Motor neuron (in vitro differentiated cells): ENCODE results near the gene SLC17A3. TPM values are rescaled to one million over a fixed set of nuclear protein-coding genes. Genes with fewer than 3 reads are reported as not detected.
A peak's percentile ranks its signal among the peaks of the same experiment; 100 is the strongest.

Source experiments
- ATAC-seq, 8 experiments: fragments of 200-7000 bp; cut with Tn5 transposase; replicated peaks in 6 of 8; 2 replicates each; pipeline ENCODE4 v1.8.0; 2021; ENCODE audit warnings: mild to moderate bottlenecking in 8 of 8, moderate library complexity in 8 of 8
- H3K27ac ChIP-seq, 2 donors: fragments of 250-450 bp; sonication (Bioruptor Pico); 2 replicates each; pipeline ENCODE4 v1.9.0; 2021; ENCODE audit warnings: antibody characterized with exemption in 2 of 2, mild to moderate bottlenecking in 2 of 2, moderate library complexity in 1 of 2
- H3K4me1 ChIP-seq, 2 donors: fragments of 250-450 bp; sonication (Bioruptor Pico); replicated peaks in 1 of 2; 2 replicates each; pipeline ENCODE4 v1.6.1; 2021; ENCODE audit warnings: antibody characterized with exemption in 2 of 2, mild to moderate bottlenecking in 2 of 2, moderate library complexity in 1 of 2
- H3K4me3 ChIP-seq, 5 donors: fragments of 250-450 bp; sonication (Bioruptor Pico); 2 replicates each; pipeline ENCODE4 v1.9.0; 2021; ENCODE audit warnings: antibody characterized with exemption in 5 of 5, mild to moderate bottlenecking in 5 of 5, moderate library complexity in 4 of 5
- WGBS, 10 experiments: fragments of 450-650 bp; shearing (Covaris generic); methylation state at CpG; one replicate each; pipeline ENCODE4 v1.0.0; 2022; 5-methylcytosine and 5-hydroxymethylcytosine counted together
- in situ Hi-C, 9 experiments: fragments of 400-800 bp; cut with MboI; loops; one replicate each; pipeline ENCODE4 v1.15.0; 2021; ENCODE audit warnings: low sequenced_read_pairs in 9 of 9, low pct_unique_long_range_greater_than_20kb in 2 of 9; ENCODE audit not compliant: unreplicated experiment in 9 of 9
- total RNA-seq, 8 experiments: library from RNA; unstranded; fragments of 300-600 nt; gene quantifications; 2 replicates each; pipeline versions ENCODE4 v1.2.3 to v1.2.4, GENCODE V29; 2022

SLC17A3 gene
- total RNA-seq, 8 experiments from 2014 or later = 0.40 to 1.00 TPM; not detected in 6

DNA sequence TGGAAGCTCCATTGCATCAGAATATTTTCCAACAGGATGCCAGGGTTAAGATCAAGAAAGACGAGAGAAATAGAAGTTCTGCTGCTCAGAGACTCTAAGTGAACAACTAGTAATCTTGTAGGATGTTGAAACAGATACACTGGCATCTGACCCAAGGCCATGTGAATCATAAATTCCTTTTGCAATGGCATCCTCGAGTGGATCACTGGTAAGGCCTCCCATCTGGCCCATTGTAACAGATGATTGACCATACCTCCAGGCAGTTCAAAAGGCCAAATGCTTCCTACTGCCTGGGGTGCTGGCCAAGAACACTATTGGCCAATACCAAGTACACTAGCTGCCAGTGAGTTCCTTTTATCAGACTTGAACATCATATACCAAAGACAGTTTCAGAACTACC is 9.9 kb upstream of the SLC17A3 start:
- Histone ChIP-seq H3K27ac (no peak overlapping the region), H3K4me3 (no peak overlapping the region), H3K4me1 (no peaks in the 10 kb centered on the region)
- in situ Hi-C loops = no loop called here
- WGBS, 10 experiments = 0 to 100% (median 64%) methylated on average over 1 to 2 of the region's 2 CpGs; no CpG with 5 or more reads in 2 of the 10 experiments
- ATAC-seq = no peak

DNA sequence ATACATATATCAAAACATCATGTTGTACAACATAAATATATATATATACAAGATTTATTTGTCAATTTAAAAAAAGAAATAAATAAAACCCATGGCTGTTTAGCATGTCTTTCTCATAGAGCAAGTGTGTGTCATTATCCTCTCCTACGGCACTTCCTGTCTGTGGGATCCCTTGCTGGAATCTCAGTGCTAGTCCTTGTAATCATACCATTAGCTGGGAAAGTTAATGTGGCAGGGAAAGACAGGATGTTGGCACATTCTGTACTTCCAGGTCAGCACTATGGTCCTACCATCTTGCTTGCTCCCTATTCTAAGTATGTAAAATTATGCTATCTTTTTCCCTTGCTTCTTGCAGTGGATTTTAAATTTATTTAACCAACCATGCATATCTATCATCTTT is 9.5 kb upstream of the SLC17A3 start:
- WGBS, 10 experiments = 50 to 100% (median 80%) methylated on average over 1 of the region's 1 CpG; no CpG with 5 or more reads in 5 of the 10 experiments
- in situ Hi-C loops = no loop called here
- ATAC-seq = no peak
- no peaks in the 10 kb centered on the region for H3K4me1 ChIP-seq
- H3K27ac ChIP-seq = no peak overlapping the region
- H3K4me3 ChIP-seq = no peak overlapping the region

DNA sequence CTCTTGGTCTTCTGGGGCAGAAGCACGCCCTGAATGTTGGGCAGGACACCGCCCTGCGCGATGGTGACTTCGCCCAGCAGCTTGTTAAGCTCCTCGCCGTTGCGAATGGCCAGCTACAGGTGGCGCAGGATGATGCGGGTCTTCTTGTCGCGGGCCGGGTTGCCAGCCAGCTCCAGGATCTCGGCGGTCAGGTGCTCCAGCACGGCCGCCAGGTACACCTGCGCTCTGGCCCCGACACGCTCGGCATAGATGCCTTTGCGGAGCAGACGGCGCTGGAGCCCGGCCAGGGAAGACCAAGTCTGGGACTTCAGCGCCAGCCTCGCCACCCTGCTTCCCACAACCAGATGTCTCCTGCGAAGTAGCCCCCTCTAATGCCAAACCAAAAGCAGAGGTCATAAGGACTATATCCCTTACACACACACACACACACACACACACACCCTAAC is 8.0 kb upstream of the SLC17A3 start:
- peak in 2 of 8 experiments; percentile 52 to 82 for ATAC-seq
- whole genome bisulfite sequencing, 10 experiments = 0 to 98% (median 50%) methylated on average over 1 to 19 of the region's 28 CpGs; no CpG with 5 or more reads in 5 of the 10 experiments
- in situ Hi-C loops = no loop called here
- no peak overlapping the region for H3K4me3 ChIP-seq
- H3K4me1 ChIP-seq = no peaks in the 10 kb centered on the region
- H3K27ac ChIP-seq = no peak overlapping the region

DNA sequence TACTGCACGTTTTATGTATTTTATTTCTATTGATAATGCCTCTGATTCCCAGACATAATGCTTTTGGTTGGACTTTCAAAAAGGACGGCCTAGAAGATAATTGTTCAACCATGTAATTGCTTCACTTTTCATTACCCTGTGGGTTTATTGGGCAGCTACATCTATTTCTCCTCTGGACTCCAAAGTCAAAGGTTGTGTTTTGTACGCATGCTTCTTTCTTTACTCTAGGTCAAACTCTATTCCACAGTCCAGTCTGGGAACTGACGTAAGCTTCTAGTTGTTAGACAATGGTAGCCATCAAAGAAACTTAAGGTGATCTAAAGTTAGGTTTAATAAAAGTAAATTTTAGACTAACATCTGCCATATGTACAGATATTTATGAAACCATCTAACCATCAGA is 6.6 kb upstream of the SLC17A3 start:
- no peak for ATAC-seq
- 47 to 100% (median 81%) methylated on average over 1 to 4 of the region's 4 CpGs for WGBS, 10 experiments
- in situ Hi-C loops = no loop called here
- H3K27ac ChIP-seq = no peak overlapping the region
- no peaks in the 10 kb centered on the region for H3K4me1 ChIP-seq
- H3K4me3 ChIP-seq = no peak overlapping the region

DNA sequence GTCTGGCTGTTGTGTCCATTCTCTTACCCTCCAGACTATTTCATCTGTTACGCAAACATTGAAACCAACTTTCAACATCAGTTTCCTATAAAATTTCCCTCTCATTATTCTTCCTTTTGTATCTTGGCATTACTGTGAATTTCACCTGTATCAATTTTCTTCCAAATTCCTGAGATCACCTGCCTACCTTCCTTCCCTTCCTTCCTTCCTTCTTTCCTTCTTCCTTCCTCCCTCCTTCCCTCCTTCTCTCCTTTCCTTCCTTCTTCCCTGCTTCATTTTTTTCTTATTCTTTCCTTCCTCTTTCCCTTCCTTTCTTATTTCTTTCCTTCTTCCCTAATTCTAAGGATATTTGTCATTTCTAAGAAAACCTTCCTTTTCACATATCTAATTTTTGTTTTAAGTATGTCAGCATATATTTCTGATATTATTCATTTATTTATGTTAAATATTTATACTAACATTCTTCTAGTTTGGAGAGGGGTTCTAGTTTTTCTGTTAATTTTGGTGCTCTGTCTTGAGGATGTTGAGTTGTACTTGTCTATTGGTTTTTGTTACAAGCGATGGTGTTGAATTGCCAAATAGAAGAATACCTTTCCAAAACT is 4.8 kb upstream of the SLC17A3 start:
- no peak overlapping the region for H3K27ac ChIP-seq
- no peak for ATAC-seq
- WGBS, 10 experiments = 50 to 100% (median 93%) methylated on average over 1 to 2 of the region's 2 CpGs; no CpG with 5 or more reads in 1 of the 10 experiments
- H3K4me3 ChIP-seq = no peak overlapping the region
- in situ Hi-C loops = no loop called here
- H3K4me1 ChIP-seq = no peaks in the 10 kb centered on the region

DNA sequence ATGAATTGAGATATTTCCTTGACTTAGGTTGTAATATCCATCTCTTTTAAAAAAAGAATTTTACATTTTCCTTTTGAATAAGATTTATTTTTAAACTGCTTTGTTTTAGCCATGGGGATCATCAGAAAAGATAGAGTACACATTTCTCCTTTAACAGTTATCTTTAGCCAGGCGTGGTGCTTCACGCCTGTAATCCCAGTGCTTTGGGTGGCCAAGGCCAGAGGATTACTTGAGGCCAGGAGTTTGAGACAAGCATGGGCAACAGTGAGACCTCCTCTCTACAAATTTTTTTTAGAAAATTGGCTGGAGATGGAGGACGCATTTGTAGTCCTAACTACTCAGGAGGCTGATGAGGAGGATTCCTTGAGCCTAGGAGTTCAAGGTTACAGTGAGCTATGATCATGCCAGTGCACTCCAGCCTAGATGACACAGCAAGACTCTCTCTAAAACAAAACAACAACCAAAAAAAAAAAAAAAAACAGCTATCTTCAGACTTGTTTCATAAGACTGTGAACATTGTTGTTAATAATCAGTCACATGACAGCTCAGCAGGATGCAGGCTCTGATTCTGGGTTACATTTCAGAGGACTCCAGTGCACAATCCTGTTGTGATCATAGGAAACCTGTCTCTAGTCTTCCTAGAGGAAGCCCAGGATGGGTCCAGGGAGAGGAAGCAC is 2.0 kb upstream of the SLC17A3 start:
- ATAC-seq = no peak
- 19 to 95% (median 56%) methylated on average over 2 to 3 of the region's 3 CpGs; no CpG with 5 or more reads in 2 of the 10 experiments for WGBS, 10 experiments
- no peak overlapping the region for H3K4me3 ChIP-seq
- H3K4me1 ChIP-seq = no peaks in the 10 kb centered on the region
- in situ Hi-C loops = no loop called here
- H3K27ac ChIP-seq = no peak overlapping the region

DNA sequence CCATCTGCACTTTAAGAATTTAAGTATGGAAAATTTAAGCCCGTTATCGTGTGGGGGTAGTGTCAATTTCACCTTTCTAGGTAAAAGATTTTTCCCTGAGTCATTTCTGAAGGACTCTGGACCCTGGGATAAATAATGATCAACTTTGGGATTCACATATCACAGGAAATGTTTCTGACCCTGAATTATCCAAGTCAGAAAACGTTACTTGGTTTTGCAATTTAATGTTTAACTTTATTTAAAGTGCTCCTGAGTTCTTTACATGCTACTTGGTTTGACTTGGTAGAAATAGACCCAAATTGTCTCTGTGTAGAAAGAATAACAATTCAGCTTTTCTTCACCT is 1.5 kb upstream of the SLC17A3 start:
- Histone ChIP-seq H3K27ac (no peak overlapping the region), H3K4me1 (no peaks in the 10 kb centered on the region), H3K4me3 (no peak overlapping the region)
- WGBS, 10 experiments = 0 to 100% (median 51%) methylated on average over 1 to 3 of the region's 3 CpGs; no CpG with 5 or more reads in 1 of the 10 experiments
- in situ Hi-C loops = no loop called here
- no peak for ATAC-seq

DNA sequence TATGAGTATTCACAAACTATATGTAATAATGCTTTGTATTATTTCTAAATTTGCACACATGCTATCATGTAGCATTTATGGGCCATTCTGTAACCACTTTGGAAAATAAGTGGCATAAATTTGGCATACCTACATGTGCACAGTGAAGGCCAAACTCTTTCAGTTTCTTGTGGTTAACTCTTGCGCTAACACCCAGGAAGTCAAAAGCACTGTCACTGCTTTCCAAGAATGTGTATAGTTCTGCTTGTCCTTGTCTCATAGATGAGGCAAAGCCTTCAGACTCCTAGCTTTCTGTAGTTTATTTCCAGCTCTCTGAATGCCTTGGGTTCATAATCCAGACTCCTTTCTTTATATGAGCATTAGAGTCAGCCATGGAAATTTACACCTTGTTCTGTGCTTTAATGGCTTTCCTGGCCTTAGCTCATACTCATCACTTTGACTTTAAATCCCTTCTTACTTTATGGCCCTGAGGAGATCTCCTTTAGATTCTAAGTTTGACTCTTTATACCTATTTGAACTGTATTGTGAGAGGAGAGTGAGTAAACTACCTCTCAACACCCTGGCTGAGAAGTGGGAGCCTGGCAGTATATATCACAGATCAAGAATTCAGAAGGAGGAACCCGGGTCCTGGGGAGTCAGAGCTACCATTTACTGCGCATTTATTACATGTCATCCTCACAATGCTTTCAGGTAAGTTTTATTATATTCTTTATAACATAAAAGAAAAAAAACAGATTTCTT is 949 bp upstream of the SLC17A3 start:
- no peak for ATAC-seq
- H3K4me1 ChIP-seq = no peaks in the 10 kb centered on the region
- H3K4me3 ChIP-seq = no peak overlapping the region
- no peak overlapping the region for H3K27ac ChIP-seq
- in situ Hi-C loops = no loop called here
- WGBS, 10 experiments = 33 to 95% (median 83%) methylated on average over 1 to 3 of the region's 3 CpGs; no CpG with 5 or more reads in 1 of the 10 experiments

DNA sequence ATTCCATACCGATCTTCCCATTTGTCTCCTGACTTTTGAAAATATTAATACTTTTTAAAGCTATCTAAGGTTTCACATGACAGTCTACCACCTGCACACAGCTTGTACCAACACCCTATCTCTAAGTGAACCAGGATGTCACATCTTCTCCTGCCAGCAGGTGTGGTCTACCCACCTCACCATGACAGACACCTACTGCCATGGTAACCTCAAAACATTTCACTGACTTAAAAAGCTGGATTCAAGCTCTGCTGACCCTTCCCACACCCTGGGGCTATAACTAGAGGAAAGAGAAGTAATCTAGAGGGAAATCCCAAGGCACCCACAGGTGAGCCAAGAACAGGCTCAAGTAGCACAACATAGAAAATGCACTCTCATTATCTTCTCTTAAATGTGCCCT is 1.2 kb downstream of the SLC17A3 start:
- no peak for ATAC-seq
- Histone ChIP-seq H3K4me1 (no peaks in the 10 kb centered on the region), H3K27ac (no peak overlapping the region), H3K4me3 (no peak overlapping the region)
- WGBS, 10 experiments = 60 to 100% (median 90%) methylated on average over 1 of the region's 1 CpG; no CpG with 5 or more reads in 4 of the 10 experiments
- in situ Hi-C loops = no loop called here

DNA sequence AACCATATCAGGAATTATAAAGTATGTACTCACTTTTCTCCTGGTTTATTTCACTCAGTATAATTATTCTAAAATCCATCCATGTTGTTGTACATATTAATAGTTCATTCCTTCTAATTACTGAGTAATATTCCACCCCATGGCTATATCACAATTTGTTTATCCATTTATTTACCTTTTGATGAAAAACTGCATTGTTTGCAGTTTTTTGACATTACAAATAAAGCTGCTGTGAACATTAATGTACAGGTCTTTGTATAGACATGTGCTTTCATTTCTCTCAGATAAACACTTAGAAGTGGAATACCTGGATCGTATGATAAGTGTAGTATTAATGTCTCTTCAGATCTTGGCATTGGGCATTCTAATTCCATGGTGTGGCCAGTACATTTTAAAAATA is 4.2 kb downstream of the SLC17A3 start:
- Histone ChIP-seq H3K4me3 (no peak overlapping the region), H3K4me1 (no peaks in the 10 kb centered on the region), H3K27ac (no peak overlapping the region)
- in situ Hi-C loops = no loop called here
- WGBS, 10 experiments = 0 to 91% (median 62%) methylated on average over 1 of the region's 1 CpG
- no peak for ATAC-seq

DNA sequence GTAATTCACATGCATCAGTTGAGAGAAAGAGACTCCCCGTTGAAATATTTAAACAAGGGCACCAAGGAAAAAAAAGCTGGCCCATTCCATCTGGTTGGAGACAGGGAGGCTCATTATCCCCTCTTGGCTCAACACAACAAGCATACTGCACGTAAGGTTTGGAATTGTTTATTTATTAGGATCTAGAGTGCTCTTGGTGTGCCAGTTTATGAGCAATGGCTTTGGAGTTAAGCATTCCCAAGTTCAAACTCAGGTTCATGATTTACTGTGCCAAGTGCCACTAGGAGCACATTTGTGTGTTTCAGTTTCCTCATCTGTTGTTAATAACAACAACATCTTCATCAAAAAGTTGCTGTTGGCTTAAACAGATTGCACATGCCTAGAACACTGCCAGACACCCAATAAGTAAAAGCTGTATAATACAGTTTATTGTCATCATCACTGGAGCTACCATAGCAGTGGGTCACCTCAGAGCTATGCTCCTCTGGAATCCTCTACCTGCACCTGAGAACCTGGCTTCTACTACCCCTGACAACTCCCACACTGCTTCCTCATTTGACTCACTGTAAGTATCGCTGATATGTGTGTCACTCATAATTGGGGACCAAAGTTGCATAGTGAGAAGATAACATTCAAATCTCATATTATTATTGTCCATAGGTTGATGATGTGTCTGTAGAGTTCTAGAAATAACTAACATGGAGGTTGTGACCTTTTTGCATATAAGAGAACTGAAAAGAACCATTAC is 5.4 kb downstream of the SLC17A3 start:
- in situ Hi-C loops = no loop called here
- 0 to 100% (median 62%) methylated on average over 1 to 3 of the region's 3 CpGs; no CpG with 5 or more reads in 2 of the 10 experiments for WGBS, 10 experiments
- no peak for ATAC-seq
- Histone ChIP-seq H3K4me1 (no peaks in the 10 kb centered on the region), H3K27ac (no peak overlapping the region), H3K4me3 (no peak overlapping the region)

DNA sequence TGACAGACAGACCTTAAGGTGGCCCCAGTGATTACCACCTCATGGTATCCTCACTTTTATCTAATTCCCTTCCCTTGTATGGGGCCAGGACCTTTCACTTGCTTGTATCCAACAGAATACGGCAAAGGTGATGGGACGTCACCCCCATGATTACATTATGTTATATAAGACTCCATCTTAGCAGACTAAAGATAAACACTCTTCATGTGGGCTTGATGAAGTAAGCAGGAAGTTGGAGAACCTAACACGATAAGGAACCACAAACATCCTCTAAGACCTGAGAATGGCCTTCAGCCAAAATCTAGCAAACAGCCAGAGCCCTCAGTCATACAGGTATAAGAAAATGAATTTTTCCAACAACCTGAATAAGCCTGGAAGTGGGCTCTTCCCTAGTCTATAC is 8.0 kb downstream of the SLC17A3 start:
- Histone ChIP-seq H3K27ac (no peak overlapping the region), H3K4me3 (no peak overlapping the region), H3K4me1 (no peaks in the 10 kb centered on the region)
- in situ Hi-C loops = no loop called here
- ATAC-seq = no peak
- WGBS, 10 experiments = 20 to 100% (median 84%) methylated on average over 1 to 3 of the region's 3 CpGs; no CpG with 5 or more reads in 2 of the 10 experiments

DNA sequence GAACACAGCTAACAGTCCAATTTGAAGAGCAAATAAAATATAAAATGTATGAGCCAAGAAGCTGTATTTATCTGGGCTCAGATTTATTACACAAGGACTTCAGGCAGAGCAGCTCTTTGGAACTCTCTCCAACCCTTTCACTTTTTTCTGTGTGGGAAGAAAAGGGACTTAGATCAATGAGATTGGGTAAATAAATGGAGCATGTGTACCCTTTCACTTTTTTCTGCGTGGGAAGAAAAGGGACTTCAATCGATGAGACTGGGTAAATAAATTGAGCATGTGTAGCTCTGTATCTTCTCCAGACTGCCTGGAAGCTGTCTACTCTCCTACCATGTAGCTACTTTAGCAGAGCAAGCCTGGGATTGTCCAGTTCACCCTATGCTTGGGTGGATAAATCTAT is 10.7 kb downstream of the SLC17A3 start:
- H3K4me3 ChIP-seq = no peak overlapping the region
- no peaks in the 10 kb centered on the region for H3K4me1 ChIP-seq
- no peak overlapping the region for H3K27ac ChIP-seq
- in situ Hi-C loops = no loop called here
- WGBS, 10 experiments = 20 to 85% (median 75%) methylated on average over 1 to 2 of the region's 2 CpGs; no CpG with 5 or more reads in 5 of the 10 experiments
- peak in 1 of 8 experiments; percentile 62 for ATAC-seq
